22Rv1 (cell line): ENCODE data around the gene WDR1.

Source experiments
- ZFX ChIP-seq: fragments of 450-650 bp; IDR thresholded peaks from 2 replicates; pipeline ENCODE4 v1.6.1; 2017; ENCODE audit warnings: antibody characterized with exemption, borderline replicate concordance
- TF ChIP-seq, protein P1 (sequence below): fragments of 450-650 bp; IDR thresholded peaks from 2 replicates; pipeline ENCODE4 v1.5.1; 2017; ENCODE audit warnings: mild to moderate bottlenecking

DNA sequence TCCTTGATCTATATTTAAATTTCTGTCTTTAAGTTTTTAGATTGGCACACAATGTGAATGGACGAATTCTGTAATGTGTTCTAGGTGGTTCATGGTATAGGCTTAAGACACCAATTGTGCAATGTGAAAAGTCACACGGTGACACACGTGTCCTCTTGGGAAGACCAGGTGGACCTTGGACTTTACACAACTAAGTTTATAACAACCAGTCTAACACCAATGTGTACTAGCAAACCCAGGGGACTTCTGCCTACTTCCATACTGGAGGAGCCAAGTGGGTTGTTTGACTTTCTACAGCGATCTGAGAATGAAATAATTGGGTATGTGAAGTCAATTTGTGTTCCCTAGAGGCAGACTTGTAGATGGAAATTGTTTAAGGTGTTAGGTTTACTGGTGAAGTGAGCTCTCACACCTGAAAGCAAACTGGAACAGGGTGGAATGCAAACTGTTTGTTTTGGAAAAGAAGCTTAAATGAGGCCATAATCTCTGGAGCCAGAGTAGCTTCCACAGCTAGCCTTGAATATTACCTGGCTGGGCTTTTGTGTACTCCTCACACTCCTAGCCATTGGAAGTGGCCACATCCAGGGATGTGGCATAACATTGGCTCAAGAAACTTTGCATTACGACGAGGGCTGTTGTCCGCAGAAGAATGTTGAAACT, 45.9 kb upstream of the WDR1 start:
- TF ChIP-seq, protein P1, sequence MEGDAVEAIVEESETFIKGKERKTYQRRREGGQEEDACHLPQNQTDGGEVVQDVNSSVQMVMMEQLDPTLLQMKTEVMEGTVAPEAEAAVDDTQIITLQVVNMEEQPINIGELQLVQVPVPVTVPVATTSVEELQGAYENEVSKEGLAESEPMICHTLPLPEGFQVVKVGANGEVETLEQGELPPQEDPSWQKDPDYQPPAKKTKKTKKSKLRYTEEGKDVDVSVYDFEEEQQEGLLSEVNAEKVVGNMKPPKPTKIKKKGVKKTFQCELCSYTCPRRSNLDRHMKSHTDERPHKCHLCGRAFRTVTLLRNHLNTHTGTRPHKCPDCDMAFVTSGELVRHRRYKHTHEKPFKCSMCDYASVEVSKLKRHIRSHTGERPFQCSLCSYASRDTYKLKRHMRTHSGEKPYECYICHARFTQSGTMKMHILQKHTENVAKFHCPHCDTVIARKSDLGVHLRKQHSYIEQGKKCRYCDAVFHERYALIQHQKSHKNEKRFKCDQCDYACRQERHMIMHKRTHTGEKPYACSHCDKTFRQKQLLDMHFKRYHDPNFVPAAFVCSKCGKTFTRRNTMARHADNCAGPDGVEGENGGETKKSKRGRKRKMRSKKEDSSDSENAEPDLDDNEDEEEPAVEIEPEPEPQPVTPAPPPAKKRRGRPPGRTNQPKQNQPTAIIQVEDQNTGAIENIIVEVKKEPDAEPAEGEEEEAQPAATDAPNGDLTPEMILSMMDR = no peak
- TF ChIP-seq ZFX = no peak
